Activated T-cell treated with anti-CD3 and anti-CD28 coated beads, Interleukin-2, amount 50 U/mL, for 1 hour (primary cell): ENCODE data around the gene TET3.

ENCODE experiments used
- DNase-seq: peaks from one replicate; pipeline ENCODE4 v3.0.0-alpha.2; 2020

The TET3 gene

DNA sequence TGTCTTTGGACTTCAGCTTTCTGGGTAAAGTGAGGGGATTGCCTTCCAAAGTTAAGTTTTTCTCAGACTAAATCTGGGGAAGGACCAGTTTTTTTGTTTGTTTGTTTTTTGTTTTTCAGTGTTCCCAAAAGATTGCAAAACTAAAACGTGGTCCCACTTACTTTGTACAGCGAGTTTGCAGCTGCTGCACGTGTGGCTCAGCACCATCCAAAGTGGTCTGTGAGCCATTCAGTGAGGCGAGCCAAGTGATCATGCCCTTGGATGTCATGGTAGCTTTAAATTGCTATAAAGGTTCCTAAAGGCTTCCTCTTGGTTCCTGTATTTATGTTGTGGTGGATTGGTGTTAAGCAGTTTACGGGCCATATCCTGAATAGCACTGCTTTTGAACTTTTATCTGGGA, 23.0 kb downstream of the TET3 start:
- no peak for DNase-seq

DNA sequence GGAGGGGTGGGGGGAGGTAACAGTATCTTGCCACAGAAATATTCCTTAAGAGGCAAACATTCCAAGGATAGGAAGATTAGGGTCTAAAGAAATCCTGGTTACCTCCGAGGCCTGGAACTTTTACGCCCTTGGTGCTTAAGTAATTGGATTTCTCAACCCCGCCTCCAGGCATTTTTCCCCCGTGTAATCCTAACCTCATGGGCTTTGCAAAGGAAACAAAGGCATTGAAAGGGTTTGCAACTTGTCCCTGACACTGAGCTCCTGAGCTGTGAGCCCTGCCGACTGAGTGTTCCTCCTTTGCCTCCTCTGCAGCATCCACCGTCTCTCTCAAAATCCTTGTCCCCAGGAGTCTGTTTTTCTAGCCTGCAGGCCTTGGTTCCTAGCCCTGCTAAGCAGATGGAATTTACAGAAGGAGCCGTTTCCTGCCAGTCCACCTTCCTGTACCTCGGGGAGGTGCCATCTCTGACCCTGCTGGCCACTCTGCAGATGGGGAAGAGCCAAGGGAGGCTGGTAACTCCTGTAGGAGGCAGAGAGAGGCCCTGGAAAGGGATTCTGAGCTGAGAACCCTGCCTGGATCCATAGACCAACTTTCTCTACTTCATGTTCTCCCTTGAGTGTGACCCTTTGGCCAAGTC, 24.2 kb downstream of the TET3 start:
- no peak for DNase-seq

DNA sequence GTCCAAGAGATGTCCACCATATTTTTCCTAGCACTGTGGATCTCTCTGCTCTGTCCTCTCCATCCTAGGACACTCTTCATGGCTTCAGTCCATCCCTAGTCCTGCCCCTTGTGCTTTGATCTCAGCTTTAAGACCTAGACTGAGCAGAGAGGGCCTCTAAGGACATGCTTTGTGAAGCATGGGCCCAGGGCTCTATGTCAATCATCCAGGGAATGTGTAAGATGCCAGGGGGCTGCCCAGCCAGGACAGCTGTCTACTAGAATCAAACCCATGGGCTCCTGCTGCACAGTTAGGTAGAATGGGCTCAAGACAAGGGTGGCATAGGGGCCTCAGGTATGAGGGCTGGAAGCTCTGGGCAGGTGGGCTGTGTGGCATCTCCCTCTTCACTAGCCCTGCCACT, 24.9 kb downstream of the TET3 start:
- no peak for DNase-seq

DNA sequence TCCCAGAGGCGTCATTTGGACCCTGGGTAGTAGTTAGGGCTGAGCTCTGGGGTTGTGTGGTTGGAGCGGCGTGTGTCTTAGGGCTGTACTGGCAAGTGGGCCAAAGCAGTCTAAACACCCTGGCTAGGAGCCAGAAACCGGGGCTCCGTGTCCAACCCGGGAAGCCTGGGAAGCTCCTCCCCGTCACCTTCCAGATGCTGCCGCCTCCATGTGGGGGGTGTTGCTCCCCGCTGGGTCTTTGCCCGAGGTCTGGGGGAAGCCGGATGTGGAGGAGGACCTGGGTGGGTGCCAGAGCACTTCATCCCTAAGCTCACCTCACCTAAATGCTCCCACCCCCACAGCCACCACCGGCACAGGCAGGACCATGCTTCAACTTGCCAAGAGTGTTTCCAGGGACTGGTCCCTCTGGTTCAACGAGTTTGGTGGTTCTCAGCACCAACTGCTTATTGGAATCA, 25.4 kb downstream of the TET3 start:
- DNase-seq = no peak

DNA sequence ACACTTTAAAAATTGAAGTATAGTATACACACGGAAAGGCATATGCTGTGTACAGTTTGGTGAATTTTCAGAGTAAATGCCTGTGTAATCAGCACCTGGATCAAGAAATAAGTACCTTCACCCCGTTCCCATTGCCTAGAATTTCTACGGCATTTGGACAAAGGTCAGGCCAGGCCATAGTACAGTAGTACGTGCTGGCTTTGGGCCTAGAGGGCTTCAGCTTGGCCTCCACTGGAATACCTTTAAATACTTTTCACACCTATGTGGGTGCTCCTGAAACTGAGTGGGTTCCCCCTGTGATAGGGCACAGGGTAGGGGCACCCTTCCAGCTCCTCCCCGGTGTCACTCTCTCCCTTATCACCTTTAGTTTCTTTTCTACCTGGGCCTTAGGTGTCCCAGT, 26.5 kb downstream of the TET3 start:
- DNase-seq = no peak

DNA sequence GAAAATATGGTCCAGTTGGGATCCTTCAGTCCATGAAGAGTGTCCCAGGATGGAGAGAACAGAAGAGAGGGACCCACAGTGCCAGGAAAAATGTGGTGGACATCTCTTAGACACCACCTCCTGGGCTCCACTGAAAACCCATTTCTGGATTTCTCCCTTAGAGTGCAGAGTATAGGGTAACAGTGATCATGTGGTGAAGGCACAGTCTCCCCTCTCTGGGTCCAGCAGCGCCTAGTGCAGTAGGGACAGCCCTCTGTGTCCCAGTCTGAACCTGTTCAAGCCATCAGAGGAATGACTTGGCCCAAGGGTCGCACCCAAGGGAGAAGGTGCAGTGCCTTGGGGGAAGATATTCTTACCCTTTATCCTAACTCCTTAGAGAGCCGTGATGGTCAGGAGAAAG, 30.1 kb downstream of the TET3 start:
- no peak for DNase-seq

DNA sequence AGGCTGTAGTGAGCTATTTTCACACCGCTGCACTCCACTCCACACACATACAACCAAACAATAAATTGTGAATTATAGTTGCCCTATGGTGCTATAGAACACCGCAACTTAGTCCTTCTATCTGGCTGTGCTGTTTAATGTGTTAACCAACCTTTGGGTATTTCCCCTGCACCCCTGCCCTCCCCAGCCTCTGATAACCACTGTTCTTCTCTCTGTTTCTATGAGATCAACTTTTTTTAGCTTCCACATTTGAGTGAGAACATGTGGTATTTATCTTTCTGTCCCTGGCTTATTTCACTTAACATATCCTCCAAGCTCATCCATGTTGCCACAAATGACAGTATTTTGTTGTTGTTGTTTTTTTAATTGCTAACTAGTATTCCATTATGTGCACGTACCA, 32.5 kb downstream of the TET3 start:
- DNase-seq = no peak

DNA sequence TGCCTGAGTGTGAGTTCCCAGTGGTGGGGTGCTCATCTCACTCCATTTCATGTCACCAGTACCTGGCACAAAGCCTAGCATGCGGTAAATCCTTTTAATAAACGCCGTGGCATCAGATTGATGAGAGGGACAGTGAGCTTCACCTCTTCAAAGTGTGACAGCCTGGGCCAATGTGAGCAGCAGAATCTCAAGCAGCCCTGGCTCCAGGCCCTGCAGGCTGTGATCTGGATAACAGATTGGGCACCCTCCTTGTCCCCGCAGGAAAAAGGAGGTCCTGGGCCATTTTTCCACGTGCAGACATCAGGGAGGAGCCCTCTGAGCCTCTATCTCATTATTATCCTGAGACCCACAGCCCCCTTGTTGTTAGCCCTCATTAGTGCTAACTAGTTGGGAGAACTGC, 34.8 kb downstream of the TET3 start:
- DNase-seq = no peak

DNA sequence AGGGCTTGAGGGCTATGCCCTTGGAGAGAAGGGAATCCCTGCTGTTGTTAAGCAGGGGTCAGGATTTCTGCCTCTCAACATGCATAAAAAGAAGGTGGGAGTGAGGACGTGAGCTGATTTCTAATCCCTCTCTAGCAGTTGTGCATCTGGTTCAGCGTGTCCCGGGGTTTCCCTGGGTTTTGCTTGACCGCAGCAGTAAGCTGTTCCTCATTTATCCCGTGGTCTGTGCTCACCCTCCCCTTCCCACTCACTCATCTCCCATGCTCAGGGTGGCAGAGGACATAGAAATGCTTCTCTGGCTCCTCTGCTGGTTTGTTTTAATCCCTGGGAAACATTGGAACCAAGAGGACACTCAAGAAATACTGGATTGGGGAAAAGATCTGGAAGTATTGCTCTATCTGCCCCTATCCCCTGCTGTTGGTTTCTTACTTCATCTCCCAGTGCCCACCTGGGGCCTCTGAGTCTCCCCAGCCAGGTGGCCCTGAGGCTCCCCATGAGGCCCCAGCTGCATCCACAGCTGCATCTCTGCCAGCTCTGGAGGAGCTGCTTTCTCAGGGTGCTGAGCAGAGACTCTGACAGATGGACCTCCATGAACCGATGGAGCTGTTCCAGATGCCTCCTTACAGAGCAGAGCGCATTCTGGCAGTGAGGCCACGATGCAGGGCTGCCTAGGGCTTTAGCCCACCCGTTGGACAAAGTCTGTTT, 36.1 kb downstream of the TET3 start:
- DNase-seq = no peak

DNA sequence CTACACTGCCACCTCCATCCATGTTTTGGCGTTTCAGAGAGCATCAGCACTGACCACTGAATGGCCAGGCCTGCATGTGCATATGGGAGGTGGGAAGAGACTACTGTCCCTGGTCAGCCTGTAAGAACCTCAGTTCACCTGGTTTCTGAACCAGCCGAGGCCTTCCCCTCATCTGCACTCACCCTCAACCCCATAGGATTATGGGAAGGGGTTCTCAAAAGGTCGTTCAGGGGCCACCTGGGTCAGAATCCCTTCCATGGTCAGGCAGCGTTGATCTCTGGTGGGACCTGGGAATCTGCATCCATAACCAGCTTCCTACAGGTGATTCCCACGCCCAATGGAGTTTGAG, 36.7 kb downstream of the TET3 start:
- DNase-seq = no peak

DNA sequence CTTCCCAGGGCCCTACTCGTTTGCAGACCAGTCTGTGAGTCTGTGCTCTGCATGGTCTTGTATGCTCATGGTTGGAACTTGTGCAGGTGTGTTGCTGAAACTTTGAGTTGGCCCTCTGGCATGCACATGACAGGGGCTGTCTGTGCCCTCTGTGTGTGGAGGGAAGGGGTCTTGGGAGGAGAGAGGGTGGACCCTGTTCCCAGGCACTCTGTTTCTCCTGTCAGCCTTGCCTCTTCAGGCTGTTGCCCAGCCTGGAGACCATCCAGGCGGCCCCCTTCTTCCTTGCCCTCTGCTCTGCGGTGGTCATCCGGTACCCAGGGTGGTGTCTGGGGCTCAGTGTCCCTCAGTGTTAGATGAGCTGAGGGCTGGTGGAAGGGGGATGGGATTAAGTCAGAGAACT, 39.5 kb downstream of the TET3 start:
- DNase-seq = no peak

DNA sequence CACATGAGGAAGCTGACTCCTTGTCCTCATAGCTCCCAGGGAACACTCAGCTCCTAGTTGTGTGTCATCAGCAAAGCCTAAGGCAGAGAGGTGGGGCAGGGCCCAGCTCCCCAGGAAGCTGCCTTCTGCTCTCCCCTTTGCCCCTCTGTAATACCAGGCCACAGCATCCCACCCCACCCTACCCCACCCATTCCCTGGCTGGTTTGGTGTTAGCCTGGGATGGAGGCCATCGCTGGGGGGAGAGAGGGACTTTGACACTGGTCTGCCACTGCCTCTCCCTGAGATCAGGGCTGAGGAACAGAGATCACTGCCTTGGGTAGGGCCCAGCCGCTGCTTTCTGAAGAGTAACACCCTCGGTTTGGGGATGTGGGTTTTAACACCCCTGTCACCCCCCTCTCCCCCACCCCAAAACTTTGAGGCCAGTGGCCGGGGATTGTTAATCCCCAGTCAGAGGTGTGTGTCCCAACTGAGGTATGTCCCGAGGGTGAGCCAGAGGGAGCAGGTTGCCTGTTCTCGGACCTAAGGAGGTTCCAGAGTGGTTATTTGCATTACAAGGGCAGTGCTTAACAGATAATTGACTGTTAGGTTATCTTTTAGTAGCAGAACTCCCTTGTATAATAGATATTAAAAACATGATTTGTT, 41.4 kb downstream of the TET3 start:
- DNase-seq = no peak

DNA sequence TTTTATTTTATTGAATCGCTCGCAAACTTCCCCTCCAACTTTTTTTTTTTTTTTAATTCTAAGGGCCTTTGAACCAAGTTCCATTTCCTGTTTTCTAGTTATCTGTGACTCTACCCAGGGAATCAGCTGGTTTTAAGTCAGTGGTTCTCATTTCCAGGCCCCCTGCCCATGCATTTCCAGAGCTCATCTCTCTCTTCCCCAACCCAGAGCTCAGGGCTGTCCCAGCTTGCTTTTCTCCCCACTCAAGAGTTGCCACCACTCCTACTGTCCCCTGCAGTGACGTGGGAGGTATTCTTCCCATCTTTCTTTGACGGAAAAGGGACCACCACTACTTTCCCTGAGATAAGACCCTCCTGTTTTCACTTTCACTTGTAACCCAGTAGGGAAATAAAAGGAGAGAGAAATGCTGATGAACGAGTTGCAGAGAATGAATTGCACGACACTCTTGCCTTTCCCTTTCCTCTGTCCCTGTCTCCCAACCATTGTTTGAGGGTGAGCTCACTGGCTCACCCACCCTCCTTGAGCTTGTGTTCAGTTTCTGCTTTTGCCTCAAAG, 42.1 kb downstream of the TET3 start:
- DNase-seq = no peak

DNA sequence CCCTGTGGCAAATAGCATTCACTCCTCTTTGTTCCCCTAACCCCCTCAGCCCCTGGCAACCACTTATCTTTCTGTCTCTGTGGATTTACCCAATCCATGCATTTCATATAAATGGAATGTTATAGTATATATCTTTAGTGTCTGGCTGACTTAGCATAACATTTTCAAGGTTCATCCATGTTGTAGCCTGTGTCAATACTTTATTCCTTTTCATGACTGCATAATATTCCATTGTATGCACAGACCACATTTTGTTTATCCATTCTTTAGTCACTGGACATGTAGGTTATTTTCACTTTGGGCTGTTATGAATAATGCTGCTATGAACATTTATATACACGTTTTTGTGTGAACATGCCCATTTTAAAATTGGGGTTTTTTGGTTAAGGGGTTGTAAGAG, 42.8 kb downstream of the TET3 start:
- no peak for DNase-seq

DNA sequence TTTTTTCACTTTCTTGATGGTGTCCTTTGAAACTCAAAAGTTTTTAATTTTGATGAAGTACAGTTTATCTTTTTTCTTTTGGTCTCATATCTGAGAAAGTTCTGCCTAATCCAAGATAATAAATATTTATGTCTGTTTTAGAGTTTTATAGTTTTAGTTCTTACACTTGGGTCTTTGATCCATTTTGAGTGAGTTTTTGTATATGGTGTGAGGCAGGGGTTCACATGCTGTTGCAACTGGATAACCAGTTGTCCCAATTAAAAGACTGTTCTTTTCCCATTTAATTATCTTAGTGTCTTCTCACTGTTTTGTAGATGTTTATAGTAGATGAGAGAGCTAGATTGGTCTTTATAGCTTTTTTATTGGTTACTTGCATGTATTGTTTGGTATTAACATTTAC, 43.6 kb downstream of the TET3 start:
- no peak for DNase-seq

DNA sequence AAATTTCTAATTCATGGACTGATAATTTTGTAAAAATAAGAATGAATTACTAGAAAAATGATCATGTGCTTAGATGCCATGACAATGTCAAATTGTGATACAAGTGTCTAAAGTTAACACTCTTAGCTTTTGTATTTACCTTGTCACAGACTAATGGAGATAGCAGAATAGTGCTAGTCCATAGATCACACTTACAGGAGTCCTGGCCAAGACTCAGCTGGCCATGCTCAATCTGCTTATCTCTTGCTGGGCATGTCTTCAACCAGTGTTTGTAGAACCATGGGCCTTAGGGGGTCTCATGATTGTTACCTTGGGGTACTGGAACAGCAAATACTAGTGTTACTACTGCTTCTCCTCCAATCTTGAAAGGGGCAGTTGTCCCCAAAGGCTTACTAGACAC, 44.0 kb downstream of the TET3 start:
- DNase-seq = no peak

DNA sequence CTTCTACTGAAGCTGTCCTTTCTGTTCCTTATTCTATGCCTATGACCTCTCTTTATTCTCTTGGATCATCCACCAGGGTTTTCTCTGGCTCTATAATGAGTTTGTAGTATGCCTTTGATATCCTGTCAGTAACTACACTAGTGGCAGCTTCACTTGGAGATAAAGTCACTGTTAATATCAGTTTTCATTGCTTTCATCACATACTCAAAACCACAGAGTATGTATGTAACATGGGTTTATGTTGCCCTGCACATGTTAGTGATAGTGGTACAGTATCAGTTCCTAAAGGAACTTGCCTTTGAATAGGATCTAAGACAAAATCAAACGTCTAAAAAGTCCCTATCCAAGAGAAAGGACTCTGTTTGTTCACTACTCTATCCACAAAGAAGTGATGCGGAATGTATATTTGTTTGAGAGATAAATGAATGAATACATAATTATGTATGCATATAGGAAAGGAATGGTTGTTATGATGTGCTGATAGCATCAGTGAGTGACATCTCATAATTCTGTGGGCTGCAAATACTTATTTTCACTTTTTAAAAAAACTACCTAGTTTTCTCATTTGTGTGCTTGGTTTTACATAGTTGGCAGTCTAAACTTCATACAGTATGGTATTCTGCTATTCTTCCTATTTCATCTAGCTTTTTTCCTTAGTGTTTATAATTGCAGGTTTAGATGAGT, 45.1 kb downstream of the TET3 start:
- no peak for DNase-seq

DNA sequence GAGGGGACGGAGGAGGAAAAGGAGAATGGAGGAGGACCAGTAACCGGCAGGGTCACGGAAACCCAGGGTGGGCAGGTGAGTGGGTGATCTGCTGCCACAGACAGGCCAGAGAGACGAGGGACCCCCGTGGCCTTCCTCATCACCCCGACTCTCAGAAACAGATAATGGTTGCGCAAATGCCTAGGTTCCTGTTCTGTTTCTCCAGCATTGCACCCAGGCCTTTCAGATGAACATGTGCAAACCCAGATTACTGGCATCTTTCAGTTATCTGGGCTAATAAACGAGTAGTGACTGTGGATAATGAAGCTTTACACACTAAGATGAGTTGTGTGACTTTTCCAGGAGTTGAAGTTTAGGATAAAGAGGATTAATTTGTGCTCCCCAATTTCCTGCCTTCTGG, 46.5 kb downstream of the TET3 start:
- no peak for DNase-seq

DNA sequence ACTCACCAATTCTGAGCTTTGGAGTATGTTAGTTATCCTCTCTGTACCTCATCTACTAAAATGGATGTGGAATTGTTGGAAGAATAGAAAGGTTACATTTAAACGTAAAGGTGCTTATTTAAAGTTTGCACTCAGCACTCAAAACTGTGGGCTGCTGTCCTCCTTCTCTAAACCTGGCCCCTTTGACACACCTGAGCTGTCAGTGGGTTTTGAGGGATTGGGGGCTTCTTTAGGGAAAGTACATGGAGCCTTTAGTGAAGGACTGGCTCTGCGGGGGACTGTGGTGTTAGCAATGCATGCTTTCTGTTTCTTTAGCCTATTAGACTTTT, 47.2 kb downstream of the TET3 start:
- no peak for DNase-seq

DNA sequence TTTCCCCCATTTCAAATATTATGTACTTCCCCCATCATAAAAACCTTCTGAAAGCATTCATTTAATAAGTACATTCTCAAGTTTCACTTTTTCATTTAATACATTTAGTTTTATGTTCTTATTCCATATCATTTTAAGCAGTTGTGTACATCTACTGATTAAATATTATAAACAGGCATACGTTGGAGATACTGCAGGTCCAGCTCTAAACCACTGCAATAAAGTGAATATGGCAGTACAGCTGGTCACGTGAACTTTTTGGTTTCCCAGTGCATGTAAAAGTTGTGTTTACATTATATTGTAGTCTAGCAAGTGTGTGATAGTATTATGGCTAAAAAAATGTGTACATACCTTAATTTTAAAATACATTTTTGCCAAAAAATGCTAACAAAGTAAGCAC, 48.7 kb downstream of the TET3 start:
- DNase-seq = no peak
